Fibroblast of the aortic adventitia (primary cell): ENCODE data around the gene SPTBN1. TPM values are rescaled to one million over a fixed set of nuclear protein-coding genes. Genes with fewer than 3 reads are reported as not detected.

Source experiments
- DNase-seq: peaks from one replicate; pipeline ENCODE4 v3.0.0-alpha.2; 2010; ENCODE audit warnings: low read depth
- H3K4me3 ChIP-seq: 2 replicates; pipeline ENCODE4 v1.5.1; 2011; ENCODE audit warnings: low read depth, mild to moderate bottlenecking, control low read depth, low read length, moderate library complexity
- CTCF ChIP-seq: IDR thresholded peaks from 2 replicates; pipeline ENCODE4 v1.5.1; 2011; ENCODE audit warnings: mild to moderate bottlenecking, low read length, control low read depth, inconsistent platforms; ENCODE audit not compliant: insufficient read depth
- total RNA-seq: library from RNA; depleted of rRNA; stranded (reverse); fragments of >200 nt; gene quantifications from 2 replicates; pipeline ENCODE4 v1.2.3, GENCODE V29; 2012; ENCODE audit warnings: low replicate concordance

The SPTBN1 gene
- total RNA-seq, 1 donor, result 293 TPM

GRCh38 chr2:54520687-54521086 is 64.6 kb downstream of the SPTBN1 start:
- no peak for TF ChIP-seq CTCF
- DNase-seq, result peak; percentile 91
- no peak overlapping the region for H3K4me3 ChIP-seq

- peak; percentile 58 for TF ChIP-seq CTCF
- peak; percentile 69 for DNase-seq
Measured at GRCh38 chr2:54522624-54523281, 66.6 kb downstream of the SPTBN1 start.

GRCh38 chr2:54523324-54523959 is 67.3 kb downstream of the SPTBN1 start:
- no peak for TF ChIP-seq CTCF
- DNase-seq, result no peak
- no peak overlapping the region for H3K4me3 ChIP-seq

More at GRCh38 chr2:54522624-54523281, 66.6 kb downstream of the SPTBN1 start:
- H3K4me3 ChIP-seq, result no peak overlapping the region

- no peak for TF ChIP-seq CTCF
Measured at GRCh38 chr2:54524226-54524991, 68.3 kb downstream of the SPTBN1 start.

GRCh38 chr2:54525321-54525720 is 69.2 kb downstream of the SPTBN1 start:
- H3K4me3 ChIP-seq, result no peak overlapping the region
- no peak for TF ChIP-seq CTCF
- no peak for DNase-seq

More at GRCh38 chr2:54524226-54524991, 68.3 kb downstream of the SPTBN1 start:
- no peak overlapping the region for H3K4me3 ChIP-seq
- peak; percentile 82 for DNase-seq

GRCh38 chr2:54526226-54526879 is 70.2 kb downstream of the SPTBN1 start:
- no peak for TF ChIP-seq CTCF
- no peak for DNase-seq
- H3K4me3 ChIP-seq, result no peak overlapping the region
